ENCODE results near the gene AGTPBP1.

- no peak for TF ChIP-seq CTCF (IDR thresholded peaks at IDR 0.05)
- no peak for TF ChIP-seq POLR2A (IDR thresholded peaks at IDR 0.05)
Measured at GRCh38 chr9:85602742-85603141, 139.0 kb downstream of the AGTPBP1 start.

Data from lower leg skin (tissue), 3 donors.